Breast epithelium (tissue), 3 donors: ENCODE results near the gene CACNA1H.

Source experiments
- CTCF ChIP-seq, 3 donors: fragments of 450-650 bp; IDR thresholded peaks; one replicate each; pipeline ENCODE4 v1.5.1; 2016 to 2017; ENCODE audit warnings: antibody characterized with exemption in 3 of 3, mild to moderate bottlenecking in 3 of 3, moderate library complexity in 3 of 3
- POLR2A ChIP-seq: fragments of 450-650 bp; IDR thresholded peaks from one replicate; pipeline ENCODE4 v1.6.1; 2016; ENCODE audit warnings: antibody characterized with exemption, mild to moderate bottlenecking, moderate library complexity
- POLR2AphosphoS5 ChIP-seq, 3 donors: sonication (generic); formaldehyde crosslinking; IDR thresholded peaks; one replicate each; pipeline ENCODE4 v1.6.1; 2017; ENCODE audit warnings: antibody characterized with exemption in 3 of 3

GRCh38 chr16:1244881-1245280 lies 92.0 kb downstream of the CACNA1H start:
- TF ChIP-seq CTCF (IDR thresholded peaks at IDR 0.05) = no peak
- TF ChIP-seq POLR2A = no peak
- TF ChIP-seq POLR2AphosphoS5 (IDR thresholded peaks at IDR 0.05) = no peak
